Measurements from ENCODE around the gene KRT28.

- TF ChIP-seq CTCF (IDR thresholded peaks at IDR 0.05): no peak
- TF ChIP-seq POLR2A (IDR thresholded peaks at IDR 0.05): no peak
These were observed 20.4 kb downstream of the KRT28 start for GRCh38 chr17:40779181-40779909.
